H7 (cell line): ENCODE measurements around the gene UBE2E3. TPM values are rescaled to one million over a fixed set of nuclear protein-coding genes. Genes with fewer than 3 reads are reported as not detected.
"Not testable (repeated sequence)": the region's sequence is repeated elsewhere in the genome, so short reads cannot be mapped to it uniquely, and the experiment has no call there.

Experiments used
- DNase-seq: peaks from one replicate; pipeline ENCODE4 v3.0.0; 2012
- H3K27me3 ChIP-seq: 2 replicates; pipeline ENCODE4 v1.6.0; 2011; ENCODE audit warnings: mild to moderate bottlenecking, low read length; ENCODE audit not compliant: control insufficient read depth, insufficient read depth
- H3K36me3 ChIP-seq: replicated peaks from 2 replicates; pipeline ENCODE4 v1.5.1; 2011; ENCODE audit warnings: low read length; ENCODE audit not compliant: control insufficient read depth, insufficient read depth
- H3K4me3 ChIP-seq: 2 replicates; pipeline ENCODE4 v1.5.1; 2011; ENCODE audit warnings: low read depth, mild to moderate bottlenecking, control low read depth, low read length, moderate library complexity; ENCODE audit not compliant: insufficient read depth
- total RNA-seq: library from RNA; depleted of rRNA; stranded (reverse); fragments of >200 nt; shearing (Covaris generic); gene quantifications from 2 replicates; pipeline ENCODE4 v1.2.3, GENCODE V29; 2014

Gene UBE2E3
- total RNA-seq, 1 experiment from 2014 or later, result 114 TPM

DNA sequence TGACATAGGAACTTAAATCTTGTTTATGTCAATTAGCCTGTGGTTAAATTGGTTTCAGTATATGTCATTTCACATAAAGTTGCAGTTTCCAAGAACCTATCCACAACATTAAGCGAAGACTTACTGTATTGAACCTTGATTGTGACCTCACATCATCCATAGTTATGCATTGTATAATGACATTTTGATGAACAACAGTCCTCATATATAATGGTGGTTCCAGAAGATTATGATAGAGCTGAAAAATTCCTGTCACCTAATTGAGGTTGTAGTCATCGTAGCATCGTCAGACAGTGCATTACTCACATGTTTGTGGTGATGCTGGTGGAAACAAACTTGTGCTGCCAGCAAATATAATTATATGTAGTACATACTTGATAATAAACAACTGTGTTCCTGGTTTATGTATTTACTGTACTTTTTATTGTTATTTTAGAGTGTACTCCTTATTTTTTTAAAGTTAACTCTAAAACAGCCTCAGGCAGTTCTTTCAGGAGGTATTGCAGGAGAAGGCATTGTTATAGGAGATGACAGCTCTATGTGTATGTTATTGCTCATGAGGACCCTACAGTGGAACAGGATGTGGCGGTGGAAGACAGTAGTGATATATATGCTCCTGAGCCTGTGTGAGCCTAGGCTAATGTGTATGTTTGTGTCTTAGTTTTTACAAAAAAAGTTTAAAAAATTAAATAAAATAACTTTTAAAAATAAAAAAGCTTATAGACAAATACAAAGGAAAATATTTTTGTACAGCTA, 56.6 kb downstream of the UBE2E3 start:
- Histone ChIP-seq H3K36me3 (no peaks in the 10 kb centered on the region), H3K27me3 (no peaks in the 10 kb centered on the region), H3K4me3 (no peak overlapping the region)
- no peak for DNase-seq

DNA sequence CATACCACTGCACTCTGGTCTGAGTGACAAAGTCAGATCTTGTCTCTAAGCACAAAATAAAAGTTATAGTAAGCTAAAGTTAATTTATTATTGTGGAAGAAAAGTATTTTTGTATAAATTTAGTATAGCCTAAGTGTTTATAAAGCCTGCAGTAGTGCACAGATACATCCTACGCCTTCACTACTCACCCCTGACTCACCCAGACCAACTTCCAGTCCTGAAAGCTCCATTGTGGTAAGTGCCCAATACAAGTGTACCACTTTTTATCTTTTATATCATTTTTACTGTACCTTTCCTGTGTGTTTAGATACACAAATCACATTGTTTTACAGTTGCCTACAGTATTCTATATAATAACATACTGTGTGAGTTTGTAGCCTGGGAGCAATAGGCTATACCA, 57.5 kb downstream of the UBE2E3 start:
- H3K4me3 ChIP-seq, result no peak overlapping the region
- DNase-seq, result no peak
- no peaks in the 10 kb centered on the region for H3K36me3 ChIP-seq
- no peaks in the 10 kb centered on the region for H3K27me3 ChIP-seq

DNA sequence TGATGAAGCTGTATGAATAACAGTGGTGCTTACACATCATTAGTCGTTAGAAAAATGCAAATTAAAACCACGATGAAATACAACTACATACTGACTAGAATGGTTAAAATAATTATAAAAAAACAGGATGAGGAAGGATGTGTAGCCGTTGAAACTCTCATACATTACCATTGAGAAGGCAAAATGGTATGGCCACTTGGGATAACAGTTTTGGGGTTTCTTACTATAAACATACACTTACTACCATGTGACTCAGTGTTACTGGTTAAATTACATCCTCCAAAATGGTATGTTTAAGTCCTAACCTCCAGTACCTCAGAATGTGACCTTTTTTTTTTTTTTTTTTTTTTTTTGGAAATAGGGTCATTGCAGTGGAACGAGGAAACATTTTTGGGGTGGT, 58.4 kb downstream of the UBE2E3 start:
- Histone ChIP-seq H3K36me3 (no peaks in the 10 kb centered on the region), H3K4me3 (no peak overlapping the region), H3K27me3 (no peaks in the 10 kb centered on the region)
- no peak for DNase-seq

DNA sequence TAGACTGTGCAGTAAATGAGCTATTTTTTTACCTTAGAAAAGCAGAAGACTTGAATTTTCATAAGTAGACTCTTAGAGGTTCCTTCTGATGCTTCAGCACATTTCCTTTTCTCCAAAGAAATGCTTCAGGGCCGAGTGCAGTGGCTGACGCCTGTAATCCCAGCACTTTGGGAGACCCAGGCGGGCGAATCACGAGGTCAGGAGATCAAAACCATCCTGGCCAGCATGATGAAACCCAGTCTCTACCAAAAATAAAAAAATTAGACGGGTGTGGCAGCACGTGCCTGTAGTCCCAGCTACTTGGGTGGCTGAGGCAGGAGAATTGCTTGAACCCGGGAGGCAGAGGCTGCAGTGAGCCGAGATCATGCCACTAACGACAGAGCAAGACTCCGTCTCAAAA, 60.4 kb downstream of the UBE2E3 start:
- not testable (repeated sequence) for H3K36me3 ChIP-seq, DNase-seq, H3K4me3 ChIP-seq, H3K27me3 ChIP-seq

DNA sequence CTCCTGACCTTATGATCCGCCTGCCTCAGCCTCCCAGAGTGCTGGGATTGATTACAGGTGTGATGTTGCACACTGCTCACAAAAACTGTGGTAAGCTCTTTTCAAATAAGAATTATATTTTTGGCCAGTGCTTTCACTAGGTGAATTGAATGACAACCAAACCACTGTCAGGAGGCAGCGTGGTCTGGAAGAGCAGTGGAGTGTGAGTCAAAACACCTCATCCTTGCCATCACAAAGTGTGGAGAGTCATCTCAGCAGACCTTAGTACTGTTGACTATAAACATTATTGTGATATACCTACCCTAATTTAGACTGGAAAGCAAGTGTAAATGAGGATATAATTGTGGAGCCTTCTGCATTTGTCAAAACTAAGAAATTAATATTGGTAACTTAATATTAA, 61.3 kb downstream of the UBE2E3 start:
- DNase-seq, result no peak

DNA sequence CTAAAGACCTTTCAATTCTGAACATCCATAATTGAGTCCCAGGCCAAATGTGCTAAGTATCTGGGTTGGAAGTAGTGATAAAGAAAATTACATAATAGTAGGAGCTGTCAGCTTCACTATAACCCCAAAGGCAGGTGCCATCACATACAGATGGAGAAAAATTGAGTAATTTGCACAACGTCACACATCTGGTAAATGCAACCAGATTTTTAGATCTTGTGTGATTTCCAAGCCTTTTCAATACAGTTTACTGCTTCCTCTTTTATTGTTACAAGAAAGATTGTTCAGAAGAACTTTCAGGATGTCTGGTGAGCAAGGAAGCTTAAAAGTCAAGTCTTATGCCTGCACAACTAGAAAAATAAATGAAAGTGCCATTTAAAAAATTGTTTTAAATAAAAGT, 62.3 kb downstream of the UBE2E3 start:
- H3K36me3 ChIP-seq, result no peaks in the 10 kb centered on the region
- no peak for DNase-seq
- no peak overlapping the region for H3K4me3 ChIP-seq
- no peaks in the 10 kb centered on the region for H3K27me3 ChIP-seq

More for the DNA sequence above, 61.3 kb downstream of the UBE2E3 start:
- Histone ChIP-seq H3K36me3 (no peaks in the 10 kb centered on the region), H3K4me3 (no peak overlapping the region), H3K27me3 (no peaks in the 10 kb centered on the region)

DNA sequence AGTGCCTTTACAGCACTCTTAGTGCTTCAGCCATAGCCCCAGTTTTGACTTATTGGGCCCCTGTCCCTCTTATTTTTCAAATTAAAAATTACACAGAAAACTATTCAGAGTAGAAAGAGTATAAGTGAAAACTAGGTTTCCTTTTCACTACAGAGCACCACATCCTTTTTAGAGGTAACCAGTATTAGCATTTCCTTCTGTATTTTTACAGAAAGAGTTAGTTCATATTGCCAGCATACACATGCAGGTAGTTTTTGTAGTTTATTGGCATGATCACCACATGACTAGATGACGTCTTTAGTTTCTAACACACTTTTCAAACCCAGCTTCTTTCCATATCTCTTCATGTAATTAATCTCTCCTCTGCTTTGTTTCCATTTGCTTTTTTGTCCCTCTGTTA, 66.4 kb downstream of the UBE2E3 start:
- DNase-seq, result no peak
- Histone ChIP-seq H3K4me3 (no peak overlapping the region), H3K27me3 (no peaks in the 10 kb centered on the region), H3K36me3 (no peaks in the 10 kb centered on the region)

DNA sequence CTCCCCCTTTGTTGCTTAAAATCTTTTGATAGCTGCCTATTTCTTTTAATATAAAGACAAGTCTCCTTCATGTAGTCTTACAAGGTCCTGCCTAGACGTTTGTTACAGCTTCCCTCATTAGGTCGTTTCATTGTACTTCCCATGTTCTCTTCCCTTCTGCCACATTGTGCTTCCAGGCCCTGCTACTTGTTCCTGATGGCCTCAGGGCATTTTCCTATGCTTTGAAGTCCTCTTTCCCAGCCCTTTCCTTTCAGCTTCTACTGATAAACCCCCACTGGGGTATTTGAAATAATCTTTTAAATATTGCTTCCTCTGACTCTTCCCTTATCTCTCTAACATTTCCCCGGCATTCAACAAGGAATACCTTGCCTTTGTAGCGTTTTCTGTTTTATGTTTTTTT, 67.4 kb downstream of the UBE2E3 start:
- no peak for DNase-seq
- no peak overlapping the region for H3K4me3 ChIP-seq
- H3K27me3 ChIP-seq, result no peaks in the 10 kb centered on the region
- H3K36me3 ChIP-seq, result no peaks in the 10 kb centered on the region

DNA sequence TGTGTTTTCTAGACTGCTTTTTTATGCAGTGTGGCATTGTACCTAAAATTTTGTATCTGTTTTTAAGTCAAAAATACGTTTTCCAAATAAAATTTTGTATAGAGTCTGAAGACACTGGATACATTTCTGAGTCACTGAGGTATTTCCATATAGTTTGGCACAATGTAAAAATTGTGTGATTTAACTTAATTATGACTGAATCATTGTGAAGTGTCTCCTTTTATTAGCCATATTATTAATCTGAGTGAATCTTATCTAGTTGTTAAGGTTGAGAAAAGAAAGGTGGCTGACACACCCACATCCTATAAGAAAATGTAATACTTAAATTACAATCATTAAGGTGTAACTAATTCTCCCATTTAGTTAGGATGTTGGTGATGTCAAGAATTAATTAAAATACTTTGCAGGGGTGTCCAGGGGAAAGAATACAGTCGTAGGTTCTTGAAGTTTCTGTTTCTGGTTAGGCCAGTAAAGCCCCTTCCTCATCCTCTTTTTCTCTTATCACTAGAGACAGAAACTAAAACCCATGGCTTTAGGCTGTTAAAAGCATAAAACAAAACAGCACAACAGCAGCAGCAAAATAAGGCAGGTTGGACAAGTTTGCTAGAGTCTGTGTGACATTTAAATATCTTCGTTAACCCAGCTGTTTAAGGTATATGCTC, 71.6 kb downstream of the UBE2E3 start:
- DNase-seq, result no peak
- H3K27me3 ChIP-seq, result no peaks in the 10 kb centered on the region
- no peaks in the 10 kb centered on the region for H3K36me3 ChIP-seq
- H3K4me3 ChIP-seq, result no peak overlapping the region

DNA sequence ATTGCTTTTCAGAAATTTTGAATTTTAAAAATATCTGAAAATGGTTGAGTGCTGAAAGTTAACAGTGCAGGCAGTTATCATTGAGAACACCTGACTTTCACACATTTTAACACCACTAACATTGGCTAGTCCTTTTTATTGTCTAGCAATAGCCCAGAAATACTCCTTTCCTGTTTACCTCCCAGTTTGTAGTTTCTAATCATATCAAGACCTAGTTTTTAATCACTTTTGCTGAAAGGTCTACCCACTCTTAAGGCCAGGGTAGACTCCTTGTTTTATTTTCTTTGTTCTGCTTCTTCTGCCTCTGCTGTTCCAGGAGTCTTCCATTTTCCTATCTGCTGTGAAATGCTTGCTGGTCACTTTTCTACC, 72.1 kb downstream of the UBE2E3 start:
- H3K4me3 ChIP-seq, result no peak overlapping the region
- H3K27me3 ChIP-seq, result no peaks in the 10 kb centered on the region

DNA sequence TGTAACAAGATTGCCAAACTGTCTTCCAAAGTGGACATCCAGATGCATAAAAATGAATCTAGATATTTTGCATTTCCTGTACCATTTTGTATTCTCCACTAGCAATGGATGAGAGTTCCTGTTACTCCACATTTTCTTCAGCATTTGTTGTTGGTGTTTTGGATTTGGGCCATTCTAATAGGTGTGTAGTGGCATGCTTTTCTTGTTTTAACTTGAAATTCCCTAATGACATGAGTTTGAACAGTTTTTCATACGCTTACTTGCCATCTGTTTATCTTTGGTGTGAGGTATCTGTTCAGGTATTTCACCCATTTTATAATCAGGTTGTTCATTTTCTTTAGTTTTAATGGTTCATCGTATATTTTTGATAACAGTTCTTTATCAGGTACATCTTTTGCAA, 73.9 kb downstream of the UBE2E3 start:
- Histone ChIP-seq H3K27me3 (no peaks in the 10 kb centered on the region), H3K4me3 (no peak overlapping the region), H3K36me3 (no peaks in the 10 kb centered on the region)
- no peak for DNase-seq

More for the DNA sequence above, 72.1 kb downstream of the UBE2E3 start:
- DNase-seq, result no peak
- no peaks in the 10 kb centered on the region for H3K36me3 ChIP-seq

DNA sequence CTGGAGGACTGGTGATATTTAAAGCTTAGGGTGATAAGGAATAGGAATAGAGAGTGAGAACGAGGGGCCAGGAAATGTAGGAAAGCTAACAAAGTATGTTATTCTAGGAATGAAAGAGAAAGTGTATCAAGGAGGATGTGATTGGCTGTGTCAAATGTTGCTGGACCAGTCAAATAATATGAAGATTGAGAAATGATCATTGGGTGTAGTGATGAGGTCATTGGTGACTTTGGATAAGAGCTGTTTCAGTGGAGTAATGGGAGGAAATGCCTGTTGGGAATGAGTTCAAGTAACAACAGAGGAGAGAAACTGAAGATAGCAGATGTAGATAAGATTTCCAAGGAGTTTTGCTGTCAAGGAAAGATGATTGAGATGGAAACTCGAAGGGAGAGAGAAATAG, 74.4 kb downstream of the UBE2E3 start:
- Histone ChIP-seq H3K4me3 (no peak overlapping the region), H3K27me3 (no peaks in the 10 kb centered on the region), H3K36me3 (no peaks in the 10 kb centered on the region)
- no peak for DNase-seq

DNA sequence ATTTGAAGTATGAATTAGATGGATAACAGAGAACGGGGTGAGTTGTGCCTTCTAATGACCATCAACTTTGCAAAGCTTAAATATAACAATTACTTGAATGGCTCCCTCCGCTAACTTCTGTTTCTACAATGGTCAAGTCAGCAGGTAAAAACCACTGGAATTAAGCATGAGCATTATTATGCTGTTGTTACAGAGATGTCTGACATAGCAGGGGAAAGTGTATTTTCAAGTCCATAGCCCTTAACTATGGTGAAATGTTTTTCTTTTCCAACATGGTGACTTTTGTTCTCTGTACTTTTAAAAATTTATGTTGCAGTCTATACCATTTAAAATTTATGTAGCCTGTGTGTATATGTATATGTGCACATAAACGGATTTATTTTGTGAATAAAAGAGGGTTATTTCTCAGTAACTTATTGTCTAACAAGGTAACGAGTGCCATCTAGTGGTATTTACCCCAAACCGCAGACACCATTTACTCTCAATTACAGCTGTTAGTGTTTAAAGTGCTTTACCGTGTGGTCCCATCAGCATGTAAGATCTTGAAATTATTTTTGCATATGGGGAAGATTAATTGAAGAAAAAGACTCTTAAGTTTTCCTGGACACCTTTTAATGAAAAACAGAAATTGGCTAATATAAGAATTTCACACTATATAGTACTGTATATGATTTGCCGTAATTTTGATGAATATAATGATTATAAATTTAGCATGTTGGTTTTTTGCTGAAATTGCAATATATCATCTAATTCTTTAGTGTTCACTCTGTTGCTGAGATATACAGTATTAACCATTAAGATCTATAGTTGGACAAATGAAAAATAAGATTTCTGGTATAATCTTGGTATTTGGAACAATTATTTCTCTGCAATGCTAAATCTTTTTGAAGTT, 78.2 kb downstream of the UBE2E3 start:
- DNase-seq, result no peak
- H3K4me3 ChIP-seq, result no peak overlapping the region
- H3K27me3 ChIP-seq, result no peaks in the 10 kb centered on the region
- no peaks in the 10 kb centered on the region for H3K36me3 ChIP-seq

DNA sequence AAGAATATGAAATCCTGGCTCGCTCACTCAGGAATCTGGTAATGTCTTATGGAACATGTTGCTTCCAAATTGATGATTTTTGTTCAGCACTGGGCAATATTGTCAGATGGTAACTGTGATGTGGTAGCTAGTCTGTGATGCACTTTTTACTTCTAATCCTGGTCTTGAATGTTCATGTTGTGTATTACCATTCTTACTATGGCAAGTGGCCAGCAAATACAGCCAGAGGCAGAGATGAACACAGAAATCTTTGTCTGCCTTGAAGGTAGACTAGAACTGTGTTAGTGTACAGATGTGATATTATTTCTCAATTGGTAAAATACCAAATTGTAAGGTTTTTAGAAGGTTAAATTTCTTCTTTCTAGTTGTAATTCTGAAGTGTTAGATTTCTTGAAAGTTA, 83.3 kb downstream of the UBE2E3 start:
- no peak overlapping the region for H3K4me3 ChIP-seq

DNA sequence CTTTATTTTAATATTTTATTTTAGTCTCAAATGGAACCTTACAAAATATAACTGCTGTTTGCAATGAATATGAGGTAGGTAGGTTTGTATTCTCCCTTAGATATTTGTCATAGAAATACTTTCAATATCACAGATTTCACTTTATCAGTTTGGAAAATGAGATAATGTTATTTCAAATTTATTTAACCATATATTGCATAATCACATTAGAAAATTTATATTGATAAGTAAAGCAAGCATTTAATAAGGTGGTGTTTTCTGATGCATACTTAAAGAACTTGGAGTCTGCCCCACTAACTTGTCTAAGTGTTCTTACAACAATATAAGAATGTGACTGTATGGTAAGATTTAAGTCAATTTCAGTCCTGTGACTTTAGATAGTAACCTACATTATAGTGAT, 85.1 kb downstream of the UBE2E3 start:
- H3K36me3 ChIP-seq, result no peaks in the 10 kb centered on the region
- DNase-seq, result no peak
- H3K27me3 ChIP-seq, result no peaks in the 10 kb centered on the region
- H3K4me3 ChIP-seq, result no peak overlapping the region

More for the DNA sequence above, 83.3 kb downstream of the UBE2E3 start:
- DNase-seq, result no peak
- H3K36me3 ChIP-seq, result no peaks in the 10 kb centered on the region
- H3K27me3 ChIP-seq, result no peaks in the 10 kb centered on the region
